Pulmonary artery endothelial cell (primary cell): Measurements from ENCODE around the gene CCDC24. TPM values are rescaled to one million over a fixed set of nuclear protein-coding genes. Genes with fewer than 3 reads are reported as not detected.

Experiments used
- DNase-seq: peaks from one replicate; pipeline ENCODE4 v3.0.0-alpha.2; 2011; ENCODE audit warnings: low read depth, low spot score
- total RNA-seq: library from RNA; depleted of rRNA; stranded (reverse); fragments of >200 nt; gene quantifications from 2 replicates; pipeline ENCODE4 v1.2.3, GENCODE V29; 2014

Gene CCDC24
- 2.1 and 2.8 TPM in 2 replicates for total RNA-seq

- no peak for DNase-seq
Observed at GRCh38 chr1:43991476-43992231, at the start of gene CCDC24. Gene CCDC24 (plus strand): TSS chr1:43991599. CDS start chr1:43991879, 280 bp downstream.

DNA sequence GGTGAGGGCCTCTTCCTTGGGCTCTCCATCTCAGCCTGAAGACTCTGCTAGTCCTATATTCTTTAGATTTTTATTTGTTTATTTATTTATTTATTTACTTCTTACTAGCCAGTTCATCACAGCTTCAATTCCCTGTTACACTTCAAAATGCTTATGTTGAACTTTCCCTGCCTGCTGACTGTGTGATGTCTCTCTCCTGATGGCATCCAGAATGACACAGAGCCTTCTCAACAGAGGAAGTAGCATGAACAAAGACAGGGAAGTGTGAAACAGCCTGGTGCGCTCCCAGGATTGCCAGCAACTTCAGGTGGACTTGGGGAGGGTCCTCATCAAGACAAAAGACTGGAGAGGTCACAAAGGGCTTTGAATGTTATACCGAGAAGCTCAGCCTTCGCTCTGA lies 49.0 kb upstream of the CCDC24 start:
- DNase-seq: no peak

DNA sequence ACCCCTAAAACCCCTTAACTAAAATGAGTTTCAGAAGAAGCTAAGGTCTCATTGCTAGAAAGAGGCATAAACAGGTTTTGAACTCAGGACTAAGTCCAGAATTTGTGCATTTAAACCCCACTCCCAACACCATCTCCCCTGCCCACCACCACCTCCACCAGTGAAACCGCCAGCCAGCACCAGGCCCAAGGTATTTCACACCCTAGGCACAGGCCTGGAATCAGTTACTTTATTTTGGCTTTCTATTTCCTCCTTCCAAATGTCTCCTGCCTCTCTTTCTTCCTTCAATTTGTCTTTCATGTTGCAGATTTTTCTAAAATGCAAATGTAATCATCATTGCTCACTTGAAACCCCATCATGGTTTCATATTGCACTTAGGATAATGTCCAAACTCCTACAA lies 46.5 kb upstream of the CCDC24 start:
- DNase-seq: no peak

DNA sequence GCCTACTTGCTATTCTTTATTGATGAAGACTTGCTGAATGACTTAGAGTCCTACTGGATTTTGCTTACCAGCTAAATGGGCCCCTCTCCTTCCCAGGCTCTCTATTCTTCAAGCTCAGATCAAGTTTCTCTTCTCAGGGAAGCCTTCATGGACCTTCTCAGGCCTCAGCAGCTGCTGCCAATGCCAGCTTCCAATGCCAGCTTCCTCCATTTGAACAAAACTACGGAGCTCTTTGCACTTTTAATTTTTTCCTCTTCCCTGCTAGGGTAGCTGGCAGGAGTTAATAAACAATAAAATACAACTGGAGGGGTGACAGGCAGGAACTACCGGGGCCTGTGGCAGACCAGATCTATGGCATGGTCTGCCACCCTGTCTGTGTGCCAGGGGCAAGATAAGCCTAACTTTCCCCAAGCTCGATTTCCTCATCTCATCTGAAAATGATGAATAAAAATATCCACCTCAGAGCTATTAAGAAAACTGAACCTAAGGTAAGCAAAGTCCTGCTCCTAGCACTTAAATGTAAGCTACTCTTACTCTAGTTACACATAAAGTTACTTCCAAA lies 45.6 kb upstream of the CCDC24 start:
- DNase-seq: no peak

DNA sequence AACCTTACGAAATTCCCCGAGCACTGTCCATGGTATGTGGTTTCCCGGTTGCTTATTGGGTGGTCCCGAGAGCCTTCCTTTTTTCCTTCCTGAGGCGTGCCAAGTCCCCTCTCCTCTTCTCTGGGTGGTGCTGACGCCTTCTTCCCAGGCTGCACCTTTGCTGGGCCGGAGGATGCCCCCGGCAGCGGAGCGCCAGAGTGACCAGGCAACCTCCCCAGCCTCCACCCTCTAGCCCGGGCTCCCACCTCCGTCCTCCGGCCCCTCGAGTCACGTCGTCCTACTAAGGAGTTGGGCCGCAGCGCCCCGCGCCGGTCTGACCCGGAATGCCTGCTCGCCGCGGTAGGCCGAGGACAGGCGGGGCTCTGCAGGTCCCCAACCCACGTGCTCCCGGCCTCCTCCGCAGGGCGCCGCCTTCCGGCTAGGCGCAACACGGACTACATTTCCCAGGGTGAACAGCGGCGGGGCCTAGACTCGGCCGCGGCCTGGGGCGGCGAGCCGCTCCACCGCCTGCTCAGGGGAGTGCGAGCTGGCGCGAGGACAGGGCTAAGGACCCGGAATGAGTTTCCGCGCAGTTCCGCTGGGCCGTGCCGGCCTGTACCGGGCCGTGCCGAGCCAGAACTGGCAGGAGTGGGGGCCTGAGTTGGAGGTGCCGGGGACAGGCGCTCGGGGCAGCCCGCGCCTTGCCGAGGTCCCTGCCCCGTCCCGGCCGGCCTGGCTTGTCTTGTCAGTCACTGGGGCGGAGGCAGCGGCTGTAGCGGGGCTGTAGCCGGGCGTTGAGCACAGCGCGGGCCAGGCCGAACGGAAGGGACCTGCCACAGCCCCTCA lies 45.0 kb upstream of the CCDC24 start, which contains the start of gene IPO13:
TSS of gene IPO13 (plus strand) at position 715 of the 825 bp plus-strand sequence. CDS start 651 bp downstream, outside the sequence.
- peak; percentile 75 for DNase-seq

DNA sequence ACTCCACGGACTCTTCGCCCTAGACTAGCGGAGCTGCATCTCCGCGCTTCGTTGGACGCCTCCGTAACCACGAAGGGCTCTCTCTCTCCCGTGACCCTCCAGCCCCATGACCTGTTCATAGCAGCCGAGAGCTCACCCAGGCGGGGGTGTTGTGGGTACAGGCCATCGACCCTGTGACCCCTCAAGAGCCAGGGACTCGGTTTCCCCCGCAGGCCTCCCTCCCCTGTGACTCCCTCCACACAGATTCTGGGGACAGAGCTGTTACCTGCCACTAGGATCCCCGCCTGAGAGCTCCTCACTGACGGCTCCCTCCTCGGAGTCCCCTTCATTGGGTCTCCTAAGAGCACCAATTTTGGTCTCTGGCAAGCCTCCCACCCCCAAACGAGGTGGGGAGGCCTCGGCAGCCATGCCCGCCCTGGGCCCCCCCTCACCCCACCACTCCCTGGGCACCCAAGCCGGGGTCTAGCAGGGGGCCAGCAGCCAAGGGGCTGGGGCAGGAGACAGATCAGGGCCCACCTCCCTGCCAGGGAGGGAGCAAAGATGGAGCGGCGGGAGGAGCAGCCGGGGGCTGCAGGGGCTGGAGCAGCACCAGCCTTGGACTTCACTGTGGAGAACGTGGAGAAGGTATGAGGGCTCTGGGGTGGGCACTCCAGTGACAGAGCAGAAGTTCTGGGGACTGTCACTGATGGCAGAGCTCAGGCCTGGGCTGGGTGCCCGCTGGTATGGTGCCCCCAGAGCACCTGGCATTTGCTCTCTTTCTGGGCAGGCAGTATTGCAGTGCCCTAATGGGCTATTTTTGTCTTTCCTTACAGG lies 44.1 kb upstream of the CCDC24 start:
- DNase-seq: no peak

- no peak for DNase-seq
Observed at GRCh38 chr1:43947874-43948437, 43.4 kb upstream of the CCDC24 start.

- DNase-seq: no peak
Observed at GRCh38 chr1:43949678-43950077, 41.7 kb upstream of the CCDC24 start.

- DNase-seq: no peak
Observed at GRCh38 chr1:43951021-43951985, 40.1 kb upstream of the CCDC24 start.

- DNase-seq: no peak
Observed at GRCh38 chr1:43952731-43953346, 38.6 kb upstream of the CCDC24 start.

GRCh38 chr1:43953361-43953760 lies 38.0 kb upstream of the CCDC24 start:
- no peak for DNase-seq

DNA sequence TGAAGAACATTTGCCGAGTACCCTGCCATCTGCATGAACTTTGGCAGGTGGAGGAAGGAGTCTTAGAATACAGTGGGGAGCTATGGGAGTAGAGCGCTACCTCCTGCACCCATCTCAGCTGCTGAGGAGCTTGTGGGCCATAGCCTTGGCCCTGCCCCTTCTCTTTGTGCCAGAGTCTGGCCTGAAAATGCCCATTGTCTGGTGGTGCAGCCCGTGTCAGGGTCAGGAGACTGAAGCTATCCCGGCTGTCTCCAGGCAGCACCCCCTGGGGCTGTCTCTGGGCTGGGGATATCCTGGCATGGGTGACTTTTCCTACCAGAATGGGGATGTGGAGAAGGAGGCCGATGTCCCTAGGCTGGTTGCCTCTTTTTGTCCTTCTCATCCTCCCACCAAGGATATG lies 37.4 kb upstream of the CCDC24 start:
- no peak for DNase-seq

DNA sequence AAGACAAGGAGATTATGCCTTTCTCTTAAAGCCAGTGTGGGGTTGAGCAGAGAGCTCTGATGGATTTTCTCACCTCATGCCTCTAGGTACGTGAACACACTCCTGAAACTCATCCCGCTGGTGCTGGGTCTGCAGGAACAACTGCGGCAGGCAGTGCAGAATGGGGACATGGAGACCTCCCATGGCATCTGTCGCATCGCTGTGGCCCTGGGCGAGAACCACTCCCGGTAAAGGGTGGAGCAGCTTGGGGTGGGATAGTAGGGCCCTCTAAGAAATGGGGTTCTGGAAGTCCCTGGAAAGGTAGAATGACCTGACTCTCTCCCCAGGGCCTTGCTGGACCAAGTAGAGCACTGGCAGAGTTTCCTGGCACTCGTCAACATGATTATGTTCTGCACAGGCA lies 35.2 kb upstream of the CCDC24 start:
- DNase-seq: no peak

- no peak for DNase-seq
Observed at GRCh38 chr1:43957407-43958040, 33.9 kb upstream of the CCDC24 start.

DNA sequence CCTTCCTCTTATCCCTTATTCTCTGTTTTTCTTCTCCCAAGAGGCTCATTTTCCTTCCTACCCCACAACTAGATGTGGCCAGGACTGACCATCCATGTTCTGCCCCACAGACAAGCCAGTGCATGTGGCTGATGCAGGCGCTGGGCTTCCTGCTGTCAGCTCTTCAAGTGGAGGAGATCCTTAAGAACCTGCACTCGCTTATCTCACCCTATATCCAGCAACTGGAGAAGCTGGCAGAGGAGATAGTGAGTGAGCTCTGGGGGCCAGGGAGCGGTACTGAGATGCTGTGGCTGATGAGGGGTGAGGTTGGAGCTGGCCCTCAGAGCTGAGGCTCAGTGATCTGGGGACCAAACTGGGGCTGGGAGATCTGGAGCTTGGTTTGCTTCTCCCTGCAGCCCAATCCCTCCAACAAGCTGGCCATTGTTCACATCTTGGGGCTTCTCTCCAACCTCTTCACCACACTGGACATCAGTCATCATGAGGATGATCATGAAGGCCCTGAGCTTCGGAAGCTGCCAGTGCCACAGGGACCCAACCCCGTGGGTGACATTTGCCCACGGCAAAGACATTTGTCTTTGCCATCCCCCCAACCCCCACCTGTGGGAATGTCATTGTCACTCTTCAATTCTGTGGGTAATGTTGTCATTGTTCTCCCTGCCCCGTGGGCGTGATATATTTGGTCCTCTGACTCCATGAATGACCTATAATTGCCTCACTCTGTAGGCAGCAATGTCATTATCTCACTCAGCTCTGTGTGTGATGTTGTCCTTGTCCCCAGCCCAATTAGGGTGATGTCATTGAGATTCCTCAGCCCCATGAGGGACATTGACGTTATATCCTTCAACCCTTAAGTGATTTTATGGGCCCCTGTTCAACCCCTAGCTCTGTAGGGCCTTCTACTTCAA lies 32.8 kb upstream of the CCDC24 start:
- no peak for DNase-seq

GRCh38 chr1:43960798-43961197 lies 30.6 kb upstream of the CCDC24 start:
- DNase-seq: no peak

GRCh38 chr1:43961692-43962091 lies 29.7 kb upstream of the CCDC24 start:
- no peak for DNase-seq

DNA sequence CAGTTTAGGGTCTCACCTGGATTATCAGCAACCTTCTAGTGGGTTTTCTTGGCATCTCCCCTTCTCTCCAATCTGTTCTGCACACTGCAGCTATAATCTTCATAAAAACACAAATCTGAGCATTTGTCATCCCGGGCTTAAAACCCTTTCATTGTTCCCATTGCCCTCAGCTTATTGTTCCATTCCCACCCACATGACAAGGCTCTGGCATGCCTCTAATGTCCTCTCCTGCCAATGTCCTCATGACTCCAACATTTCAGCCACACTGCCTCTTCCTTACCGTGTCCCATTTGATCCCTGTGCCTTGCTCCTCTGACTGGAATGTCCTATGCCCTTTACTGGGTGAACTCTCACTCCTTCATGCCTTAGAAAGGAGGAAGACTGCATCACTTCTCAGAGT lies 29.1 kb upstream of the CCDC24 start:
- DNase-seq: no peak
